Ammon's horn (tissue), 1 donor: Measurements from ENCODE around the gene MYL5.
"Not testable (repeated sequence)": the region's sequence is repeated elsewhere in the genome, so short reads cannot be mapped to it uniquely, and the experiment has no call there.

Source experiments
- DNase-seq: peaks from one replicate; pipeline ENCODE4 v3.0.0-alpha.2; 2016; ENCODE audit warnings: low spot score

MYL5 gene

DNA sequence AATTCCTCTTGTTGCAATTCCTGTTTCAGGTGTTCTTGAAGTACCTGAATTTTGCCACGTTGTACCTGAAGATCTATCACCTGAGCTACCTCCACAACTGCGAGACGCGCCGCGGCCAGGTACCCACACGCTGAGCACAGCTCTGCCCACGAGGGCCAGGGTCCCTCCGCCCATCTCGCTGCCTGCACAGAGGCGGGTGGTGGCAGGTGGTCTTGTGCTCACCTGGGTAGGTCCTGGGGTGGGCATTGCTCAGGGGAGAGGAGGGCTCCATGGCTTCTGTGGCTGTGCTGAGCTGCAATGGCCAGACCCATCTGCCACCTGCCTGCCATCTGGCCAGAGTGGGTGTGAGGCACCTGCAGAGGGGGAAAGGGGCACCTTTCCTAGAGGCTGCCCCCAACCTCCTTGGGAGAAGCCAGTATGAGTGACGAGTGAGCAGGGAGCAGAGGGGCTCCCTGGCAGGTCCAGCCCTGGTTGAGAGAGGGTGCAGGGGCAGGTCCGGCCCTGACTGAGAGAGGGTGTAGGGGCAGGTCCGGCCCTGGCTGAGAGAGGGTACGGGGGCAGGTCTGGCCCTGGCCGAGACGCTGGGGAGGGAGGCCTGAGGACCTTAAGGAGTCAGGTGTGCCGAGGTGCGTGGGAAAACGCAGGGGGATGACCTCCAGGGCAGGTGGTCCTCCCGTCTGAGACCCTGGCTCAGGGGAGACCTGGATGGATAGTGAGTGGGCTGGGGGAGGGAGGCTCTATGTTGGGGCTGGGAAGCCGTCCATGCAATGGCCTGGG is 38.3 kb upstream of the MYL5 start:
- DNase-seq = no peak

DNA sequence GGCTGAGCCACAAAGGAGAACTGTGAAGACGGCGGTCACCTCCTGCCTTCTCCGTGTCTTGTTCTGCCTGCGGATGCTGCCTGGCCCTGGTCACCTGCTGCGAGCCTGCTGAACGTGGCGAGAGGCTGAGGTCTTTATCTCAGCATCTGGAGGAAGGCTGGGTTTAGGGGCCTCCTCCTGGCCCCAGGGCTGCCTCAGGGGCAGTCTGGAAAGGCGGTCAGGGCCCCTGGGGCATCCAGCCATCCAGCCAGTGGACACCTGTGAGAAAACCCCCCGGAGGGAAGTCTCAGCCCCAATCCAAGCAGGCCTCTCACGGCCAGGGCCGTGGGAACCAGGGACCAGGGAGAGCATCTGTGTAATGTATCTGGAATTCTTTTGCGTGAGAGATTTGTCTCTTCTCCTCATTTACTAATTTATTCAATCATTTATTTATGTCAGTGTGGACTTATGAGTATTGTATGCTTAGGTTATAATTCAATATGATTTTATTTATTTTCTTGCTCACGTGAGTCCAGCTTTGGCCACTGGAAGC is 37.6 kb upstream of the MYL5 start:
- no peak for DNase-seq

DNA sequence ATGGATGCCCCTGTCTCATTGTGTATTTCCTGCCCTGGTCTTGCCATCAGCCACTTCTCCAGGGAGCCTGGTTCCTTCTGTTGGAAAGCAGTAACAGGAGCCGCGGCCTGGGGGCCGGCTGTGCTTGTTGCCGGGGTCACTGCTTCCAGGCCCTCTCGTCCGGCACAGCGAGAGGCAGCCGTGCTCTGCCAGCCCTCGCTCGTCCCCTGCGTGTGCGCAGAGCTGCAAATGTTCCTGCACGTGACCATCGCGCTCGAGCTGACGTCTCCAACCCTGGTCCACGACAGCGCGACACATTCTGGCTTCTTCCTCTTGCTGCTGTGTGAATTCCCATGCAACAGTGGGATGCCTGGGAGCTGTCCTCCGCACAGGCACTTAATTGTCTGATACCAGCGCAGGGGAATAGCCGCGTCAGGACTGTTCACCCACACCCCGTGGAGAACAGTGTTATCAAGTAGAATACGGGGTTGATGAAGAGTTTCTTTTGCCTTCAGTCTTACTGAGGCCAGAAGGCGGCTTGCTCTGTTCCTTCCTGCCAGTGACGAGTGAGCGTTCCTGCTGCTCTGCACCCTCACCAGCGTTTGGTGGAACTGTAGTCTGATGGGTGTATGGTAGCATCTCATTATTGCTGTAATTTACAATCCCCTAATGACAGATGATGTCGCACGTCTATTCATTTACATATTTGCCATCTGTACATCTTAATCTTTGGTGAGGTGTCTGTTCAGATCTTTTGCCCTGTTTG is 36.6 kb upstream of the MYL5 start:
- peak; percentile 68 for DNase-seq

DNA sequence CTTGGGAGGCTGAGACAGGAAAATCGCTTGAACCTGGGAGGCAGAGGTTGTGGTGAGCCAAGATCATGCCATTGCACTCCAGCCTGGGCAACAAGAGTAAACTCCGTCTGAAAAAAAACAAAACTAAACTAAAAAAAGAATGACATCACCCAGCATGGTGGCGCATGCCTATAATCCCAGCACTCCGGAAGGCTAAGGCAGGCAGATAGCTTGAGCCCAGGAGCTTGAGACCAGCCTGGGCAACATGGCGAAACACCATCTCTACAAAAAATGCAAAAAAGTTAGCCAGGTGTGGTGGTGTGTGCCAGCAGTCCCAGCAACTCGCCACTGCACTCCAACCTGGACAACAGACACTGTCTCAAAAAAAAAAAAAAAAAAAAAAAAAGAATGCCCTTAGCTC is 32.0 kb upstream of the MYL5 start:
- DNase-seq = not testable (repeated sequence)

DNA sequence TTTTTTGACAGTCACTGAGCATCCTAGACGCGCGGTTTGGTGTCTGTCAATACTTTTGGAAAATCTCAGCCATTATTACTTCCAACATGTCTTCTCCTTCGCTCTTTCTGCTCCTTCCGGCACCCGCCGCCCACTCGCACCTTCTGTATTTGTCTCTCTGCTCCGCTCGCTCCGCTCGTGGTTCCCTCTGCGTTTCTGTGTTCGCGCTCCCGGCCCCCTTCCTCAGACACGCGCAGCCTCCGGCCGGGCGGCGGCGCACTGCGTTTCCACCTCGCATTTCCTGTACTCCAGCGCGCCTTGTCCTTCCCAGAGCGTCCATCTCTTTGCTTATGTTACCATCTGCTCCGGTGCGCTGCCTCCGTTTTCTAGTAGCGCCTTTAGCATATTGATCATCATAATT is 27.9 kb upstream of the MYL5 start:
- DNase-seq = peak; percentile 41

DNA sequence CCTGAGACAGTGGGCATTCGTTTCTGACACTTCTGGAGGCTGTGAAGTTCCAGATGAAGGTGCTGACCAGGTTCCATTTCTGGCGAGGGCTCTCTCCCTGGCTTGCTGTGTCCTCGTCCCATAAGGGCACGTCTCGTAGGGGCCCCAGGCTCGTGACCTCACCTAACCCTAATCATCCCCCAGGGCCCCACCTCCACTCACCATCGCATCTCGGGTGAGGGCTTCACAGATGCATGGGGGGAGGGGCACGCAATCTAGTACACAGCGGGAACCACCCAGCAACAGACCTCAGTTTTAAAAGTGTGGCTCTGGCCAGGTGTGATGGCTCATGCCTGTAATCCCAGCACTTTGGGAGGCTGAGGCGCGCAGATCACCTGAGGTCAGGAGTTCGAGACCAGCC is 26.9 kb upstream of the MYL5 start:
- no peak for DNase-seq

DNA sequence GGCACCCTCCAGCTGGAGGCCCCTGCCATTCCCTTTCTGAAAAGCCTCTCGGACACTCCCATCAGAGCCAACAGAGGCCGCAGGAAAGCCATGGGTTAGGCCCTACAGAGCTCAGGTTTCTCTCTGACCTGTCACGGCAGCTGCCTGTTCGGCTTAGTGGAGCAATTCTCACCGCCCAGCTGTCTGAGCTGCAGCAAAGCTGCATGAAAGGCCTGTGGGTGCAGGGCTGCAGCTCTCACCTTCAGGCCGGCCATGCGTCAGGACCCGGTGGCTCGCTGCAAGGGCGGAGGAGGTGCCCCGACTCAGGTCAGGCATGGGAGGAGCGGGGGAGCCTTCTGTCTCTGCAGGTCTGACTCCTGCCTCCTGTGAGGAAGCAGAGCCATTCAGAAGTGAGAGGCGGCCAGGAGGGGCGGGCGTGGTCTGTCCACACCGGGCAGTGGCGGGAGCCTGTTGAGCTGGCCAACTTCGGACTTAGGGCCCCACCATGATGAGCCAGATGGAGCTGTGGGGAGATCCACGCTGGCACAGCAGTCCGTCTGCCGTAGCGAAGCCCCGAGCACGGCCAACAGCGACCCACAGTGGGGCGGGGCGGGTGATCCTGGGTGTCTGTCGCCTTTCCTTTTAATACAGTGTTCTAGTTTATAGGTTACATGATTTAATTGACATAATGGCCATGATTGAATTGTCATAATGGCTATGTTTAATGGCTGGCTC is 25.6 kb upstream of the MYL5 start:
- no peak for DNase-seq

DNA sequence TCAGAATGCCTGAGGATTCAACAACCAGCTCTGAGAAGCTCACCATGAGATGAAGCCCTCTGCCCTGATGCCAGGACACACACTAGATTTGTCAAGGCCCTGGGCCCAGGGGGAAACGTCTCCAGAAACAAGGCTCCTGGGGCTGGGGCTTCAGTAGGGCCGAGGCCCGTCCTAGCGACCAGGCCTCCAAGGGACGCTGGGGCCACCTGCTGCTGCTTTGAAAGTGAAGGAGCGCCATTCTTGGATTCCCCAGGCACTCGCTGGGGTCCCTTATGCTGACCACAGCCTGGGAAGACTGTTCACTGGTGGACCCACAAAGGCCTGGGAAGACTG is 25.1 kb upstream of the MYL5 start:
- no peak for DNase-seq

DNA sequence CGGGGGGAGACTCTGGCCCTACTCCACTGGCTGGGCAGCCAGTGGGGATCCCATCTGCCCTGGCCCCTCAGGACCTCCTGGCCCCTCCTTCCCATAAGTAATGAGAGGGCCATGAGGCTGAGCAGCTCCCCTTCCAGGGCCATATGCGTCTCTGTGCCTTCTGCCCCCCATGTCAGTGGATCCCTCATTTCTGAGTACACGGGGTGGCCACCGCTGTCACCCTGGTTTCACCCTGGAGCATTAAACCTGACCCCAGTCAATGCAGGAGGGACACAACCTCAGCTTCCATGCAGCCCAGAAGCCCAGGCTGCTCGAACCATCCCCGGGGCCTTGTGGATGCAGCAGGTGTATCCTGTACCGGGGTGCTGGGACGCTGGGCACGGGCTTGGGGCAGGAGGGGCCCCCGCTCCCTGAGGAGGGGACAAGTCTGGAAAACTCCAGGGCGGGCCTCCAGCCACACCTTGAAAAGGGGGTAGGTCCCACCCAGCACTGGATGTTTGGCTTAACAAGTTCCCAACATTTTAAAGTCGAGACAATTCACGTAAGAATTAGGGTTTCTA is 24.5 kb upstream of the MYL5 start:
- DNase-seq = no peak

DNA sequence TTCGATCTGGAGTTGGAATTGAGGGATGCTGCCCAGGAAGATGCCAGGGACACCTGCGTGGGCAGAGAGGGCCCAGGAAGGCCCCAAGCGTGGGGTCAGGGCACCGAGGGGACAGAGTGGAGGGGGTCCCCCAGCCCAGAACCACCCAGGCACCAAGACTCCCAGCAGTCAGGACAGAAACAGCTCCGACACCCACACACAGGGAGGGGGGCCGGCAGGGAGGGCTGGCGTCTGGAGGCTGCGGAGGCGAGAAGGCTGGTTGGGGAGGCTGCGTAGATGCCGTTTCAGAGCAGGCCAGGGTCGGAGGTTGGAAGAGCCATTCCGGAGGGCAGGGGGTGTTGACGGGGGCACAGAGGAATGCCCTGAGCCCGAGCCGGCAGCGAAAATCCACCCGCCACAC is 23.9 kb upstream of the MYL5 start:
- peak; percentile 44 for DNase-seq

DNA sequence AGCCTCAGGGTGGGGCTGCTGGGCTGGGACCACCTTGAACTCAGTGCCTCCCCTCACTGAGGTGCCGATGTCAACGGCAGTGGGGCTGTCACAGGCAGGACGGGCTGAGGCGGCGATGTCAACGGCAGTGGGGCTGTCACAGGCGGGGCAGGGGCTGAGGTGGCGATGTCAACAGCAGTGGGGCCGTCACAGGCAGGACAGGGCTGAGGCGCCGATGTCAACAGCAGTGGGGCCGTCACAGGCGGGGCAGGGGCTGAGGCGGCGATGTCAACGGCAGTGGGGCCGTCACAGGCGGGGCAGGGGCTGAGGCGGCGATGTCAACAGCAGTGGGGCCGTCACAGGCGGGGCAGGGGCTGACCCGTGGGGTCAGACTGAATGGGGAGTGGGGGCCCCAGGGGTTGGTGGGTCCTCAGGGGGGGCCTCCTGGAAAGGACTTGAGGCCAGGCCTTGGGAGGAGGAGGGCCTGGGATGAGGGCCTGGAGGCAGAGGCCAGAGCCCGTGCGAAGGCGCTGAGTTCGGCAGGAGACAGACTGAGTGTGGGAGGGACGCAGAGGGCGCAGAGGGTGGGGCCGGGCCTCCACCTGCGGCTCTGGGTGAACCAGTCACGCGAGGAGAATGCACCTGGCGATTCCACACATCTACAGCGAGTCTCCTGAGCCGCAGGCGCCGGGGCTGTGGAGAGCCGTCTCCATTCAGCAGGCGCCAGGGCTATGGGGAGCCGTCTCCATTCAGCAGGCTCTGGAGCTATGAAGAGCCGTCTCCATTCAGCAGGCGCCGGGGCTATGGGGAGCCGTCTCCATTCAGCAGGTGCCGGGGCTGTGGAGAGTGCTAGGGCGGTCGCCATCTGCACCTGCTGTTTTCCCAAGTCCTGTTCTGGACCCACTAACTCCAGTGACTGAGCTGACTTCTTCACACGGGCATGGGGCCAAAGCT is 23.1 kb upstream of the MYL5 start:
- peak; percentile 87 for DNase-seq

DNA sequence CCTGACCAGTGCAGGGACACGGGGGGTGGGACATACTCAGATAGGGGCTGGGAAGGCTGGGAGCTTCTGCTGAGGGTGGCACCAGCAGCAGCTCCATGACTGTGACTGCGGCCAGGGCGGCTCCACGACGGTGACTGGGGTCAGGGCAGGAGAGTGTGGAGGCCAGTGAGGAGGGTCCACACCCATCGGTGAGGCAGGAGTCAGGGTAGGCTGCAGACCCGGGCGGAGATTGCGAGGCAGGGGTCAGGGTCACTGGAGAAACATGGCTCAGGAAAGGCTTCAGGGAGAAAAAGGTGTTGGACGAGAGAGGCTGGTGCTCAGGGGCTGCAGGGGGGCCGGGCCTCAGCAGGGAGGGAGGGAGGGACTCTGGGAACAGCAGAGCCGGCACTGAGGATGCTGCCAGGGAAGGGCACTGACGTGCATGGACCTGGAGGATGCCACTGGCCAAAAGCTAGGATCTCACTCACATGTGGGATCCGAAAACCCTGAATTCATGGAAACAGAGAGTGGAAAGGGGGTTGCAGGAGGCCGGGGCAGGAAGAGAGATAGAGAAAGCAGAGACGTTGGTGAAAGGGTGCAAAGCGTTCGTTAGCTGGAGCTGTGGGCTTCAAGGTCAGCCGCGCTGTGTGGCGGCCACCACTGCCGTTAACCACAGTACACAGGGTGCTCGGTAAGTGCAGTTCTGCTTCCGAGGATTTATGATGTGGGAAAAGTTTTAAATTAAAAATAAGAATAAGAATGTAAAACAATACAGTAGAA is 22.3 kb upstream of the MYL5 start:
- DNase-seq = no peak

DNA sequence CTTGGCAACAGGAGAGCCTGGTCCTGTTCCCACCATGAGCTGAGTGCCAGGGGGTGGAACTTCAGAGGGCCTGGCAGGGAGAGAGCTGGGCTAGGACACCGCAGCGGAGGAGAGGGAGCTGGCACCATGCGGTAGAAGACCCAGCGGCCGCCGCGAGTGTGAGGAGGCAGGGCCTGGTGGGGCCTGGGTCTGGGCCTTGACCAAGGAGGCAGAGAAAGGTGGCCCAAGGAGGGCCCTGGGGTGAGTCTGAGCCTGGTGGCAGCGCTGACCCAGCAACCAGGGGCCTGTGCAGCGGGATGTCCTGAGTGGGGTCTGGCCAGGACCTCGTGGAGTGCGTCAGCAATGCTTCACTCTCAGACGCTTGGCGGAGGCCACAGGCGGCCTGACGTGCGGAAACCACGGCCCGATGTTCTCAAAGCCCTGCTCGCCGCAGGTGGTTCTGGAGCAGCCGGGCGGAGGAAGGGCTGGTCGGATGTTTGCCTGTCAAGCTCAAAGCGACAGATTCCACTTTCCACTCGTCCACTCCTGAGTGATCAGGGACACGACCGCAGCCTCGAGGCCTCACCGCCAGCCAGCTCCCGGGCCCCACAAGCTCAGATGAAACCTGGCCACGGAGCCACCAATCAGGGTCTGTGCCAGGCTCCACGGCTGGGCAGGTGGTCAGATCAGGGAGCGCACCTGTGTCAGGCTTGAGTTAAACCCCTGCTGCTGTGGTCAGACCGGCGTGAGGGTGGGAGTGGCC is 21.1 kb upstream of the MYL5 start:
- DNase-seq = peak; percentile 62

DNA sequence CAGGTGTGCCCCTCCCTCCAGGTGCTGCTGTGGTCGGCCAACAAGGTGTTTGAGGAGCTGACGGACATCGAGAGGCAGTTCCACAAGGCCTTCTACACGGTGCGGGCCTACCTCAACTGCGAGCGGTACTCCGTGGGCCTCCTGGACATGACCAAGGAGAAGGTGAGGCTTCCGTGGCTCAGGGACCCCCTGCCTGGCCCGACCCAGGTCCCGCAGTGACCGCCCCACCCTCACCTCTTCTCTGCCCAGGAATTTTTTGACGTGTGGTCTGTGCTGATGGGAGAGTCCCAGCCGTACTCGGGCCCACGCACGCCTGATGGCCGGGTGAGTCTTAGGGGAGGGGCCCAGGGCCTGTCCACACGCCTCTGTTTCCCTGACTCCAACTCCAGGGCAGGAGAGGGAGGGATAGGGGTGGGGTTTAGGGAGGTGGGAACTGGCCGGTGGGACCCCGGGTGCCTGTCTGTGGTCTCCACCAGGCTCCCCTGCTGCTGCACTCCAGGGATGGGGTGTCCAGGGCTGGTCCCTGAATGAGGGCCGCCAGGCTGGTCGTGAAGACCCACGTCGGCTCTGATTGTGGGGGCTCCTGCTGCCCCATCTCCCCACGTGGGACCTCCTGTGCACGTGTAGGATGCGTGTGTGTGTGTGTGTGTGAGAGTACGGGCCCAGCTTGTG is 20.4 kb upstream of the MYL5 start:
- DNase-seq = no peak

DNA sequence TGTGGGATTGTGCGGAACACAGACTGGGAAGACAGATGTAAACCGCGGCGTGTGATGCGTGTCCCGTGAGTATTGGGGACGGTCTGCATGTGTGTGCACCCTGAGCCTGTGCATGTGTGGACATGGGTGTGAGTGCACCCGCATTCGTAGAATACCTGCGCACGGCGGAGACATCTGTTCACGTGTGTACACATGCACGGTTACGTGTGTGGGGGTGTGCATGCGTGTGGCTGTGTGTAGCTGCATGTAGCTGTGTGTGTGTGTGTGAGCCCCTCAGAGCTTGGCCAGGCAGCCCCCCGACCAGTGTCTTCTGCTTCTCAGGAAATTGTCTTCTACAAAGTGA is 19.9 kb upstream of the MYL5 start:
- DNase-seq = no peak

DNA sequence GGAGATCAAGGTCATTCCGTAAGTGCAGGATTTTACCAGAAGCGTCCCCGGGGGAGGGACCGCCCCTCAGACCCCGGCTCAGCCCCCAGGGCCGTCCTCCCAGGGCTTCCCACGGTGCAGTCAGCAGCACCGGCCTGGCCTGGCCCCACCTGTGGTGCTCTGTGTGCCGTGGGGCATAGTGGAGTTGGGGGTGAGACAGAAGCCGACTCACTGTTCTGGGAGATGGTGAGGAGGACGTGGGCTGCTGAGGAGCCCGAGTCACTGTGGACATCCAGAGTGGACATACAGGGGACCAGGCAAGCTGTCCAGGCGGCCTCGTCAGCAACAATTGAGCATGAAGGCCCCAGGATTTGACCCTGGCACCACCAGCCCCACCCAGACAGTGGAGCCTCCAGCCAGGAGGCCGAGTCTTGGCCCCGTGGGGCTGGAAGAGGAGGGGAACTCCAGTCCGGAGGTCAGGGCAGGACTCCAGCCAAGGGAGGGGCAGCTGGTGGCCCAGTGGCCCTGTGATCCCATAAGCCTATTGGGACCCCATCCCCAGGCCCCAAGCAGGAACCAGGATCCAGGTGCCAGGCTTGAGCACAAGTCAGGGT is 19.4 kb upstream of the MYL5 start:
- DNase-seq = peak; percentile 65

DNA sequence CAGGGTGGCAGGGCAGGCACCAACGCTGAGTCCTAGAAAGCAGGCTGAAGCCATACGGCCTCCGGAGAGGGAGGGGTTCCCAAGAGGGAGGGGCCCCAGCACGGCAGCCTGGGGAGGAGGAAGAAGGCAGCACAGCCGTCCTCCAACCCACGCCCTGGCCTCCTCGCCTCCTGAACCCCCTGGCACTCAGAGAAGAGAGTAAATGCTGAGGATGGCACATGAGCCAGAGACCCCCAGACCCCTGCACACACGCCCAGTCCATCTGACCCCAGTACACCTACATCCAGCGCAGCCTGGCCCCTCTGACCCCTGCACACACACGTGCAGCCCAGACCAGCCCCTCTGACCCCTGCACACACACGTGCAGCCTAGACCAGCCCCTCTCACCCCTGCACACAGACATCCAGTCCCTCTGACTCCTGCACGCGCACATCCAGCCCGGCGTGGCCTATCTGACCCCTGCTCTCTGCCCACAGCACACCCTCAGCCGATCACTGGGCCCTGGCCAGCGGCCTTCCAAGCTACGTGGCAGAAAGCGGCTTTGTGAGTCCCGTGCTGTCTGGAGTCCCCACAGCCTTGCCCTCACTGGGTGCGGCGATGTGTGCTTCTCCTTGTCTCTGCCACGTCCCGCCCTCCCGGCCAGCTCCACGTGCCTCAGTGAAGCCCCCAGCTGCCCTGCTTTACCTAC is 18.7 kb upstream of the MYL5 start:
- no peak for DNase-seq
